Loucy (cell line): Measurements from ENCODE around the gene LRRC42.

ENCODE experiments used
- EZH2phosphoT487 ChIP-seq: fragments of 200-600 bp; IDR thresholded peaks from 2 replicates; pipeline ENCODE4 v1.6.1; 2018; ENCODE audit warnings: antibody characterized with exemption, mild to moderate bottlenecking, moderate library complexity, borderline replicate concordance
- TF ChIP-seq, protein P1 (sequence below): fragments of 200-600 bp; sonication (generic); conservative IDR thresholded peaks from 2 replicates; pipeline ENCODE4 v1.5.1; 2014; ENCODE audit warnings: mild to moderate bottlenecking, antibody characterized with exemption, low read length

DNA sequence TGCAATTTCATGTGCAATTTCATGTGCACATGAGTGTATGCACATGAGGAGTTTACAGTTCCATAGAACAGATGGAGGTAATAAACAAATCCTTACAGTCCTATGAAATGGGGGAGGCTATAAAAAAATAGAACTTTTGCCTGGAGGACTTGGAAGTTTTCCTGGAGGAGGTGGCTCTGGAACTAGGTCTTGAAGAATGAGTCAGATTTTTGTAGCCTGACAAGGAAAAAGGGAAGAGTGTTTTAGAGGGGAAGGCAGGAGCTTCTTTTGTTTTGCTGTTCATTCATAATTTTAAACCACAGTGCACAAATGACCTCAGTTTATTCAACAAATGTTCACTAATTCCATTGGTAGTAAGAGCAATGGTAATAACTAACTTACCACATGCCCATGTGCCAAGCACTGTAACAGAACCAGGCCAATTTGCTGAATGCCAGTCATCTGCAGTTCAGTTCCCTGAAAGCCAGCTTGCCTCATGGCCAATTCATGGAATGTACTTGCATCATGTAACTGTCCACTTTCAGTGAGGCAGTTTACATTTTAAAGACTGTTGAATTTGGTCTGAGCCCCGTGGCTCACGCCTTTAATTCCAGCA, 49.4 kb upstream of the LRRC42 start:
- TF ChIP-seq, protein P1, sequence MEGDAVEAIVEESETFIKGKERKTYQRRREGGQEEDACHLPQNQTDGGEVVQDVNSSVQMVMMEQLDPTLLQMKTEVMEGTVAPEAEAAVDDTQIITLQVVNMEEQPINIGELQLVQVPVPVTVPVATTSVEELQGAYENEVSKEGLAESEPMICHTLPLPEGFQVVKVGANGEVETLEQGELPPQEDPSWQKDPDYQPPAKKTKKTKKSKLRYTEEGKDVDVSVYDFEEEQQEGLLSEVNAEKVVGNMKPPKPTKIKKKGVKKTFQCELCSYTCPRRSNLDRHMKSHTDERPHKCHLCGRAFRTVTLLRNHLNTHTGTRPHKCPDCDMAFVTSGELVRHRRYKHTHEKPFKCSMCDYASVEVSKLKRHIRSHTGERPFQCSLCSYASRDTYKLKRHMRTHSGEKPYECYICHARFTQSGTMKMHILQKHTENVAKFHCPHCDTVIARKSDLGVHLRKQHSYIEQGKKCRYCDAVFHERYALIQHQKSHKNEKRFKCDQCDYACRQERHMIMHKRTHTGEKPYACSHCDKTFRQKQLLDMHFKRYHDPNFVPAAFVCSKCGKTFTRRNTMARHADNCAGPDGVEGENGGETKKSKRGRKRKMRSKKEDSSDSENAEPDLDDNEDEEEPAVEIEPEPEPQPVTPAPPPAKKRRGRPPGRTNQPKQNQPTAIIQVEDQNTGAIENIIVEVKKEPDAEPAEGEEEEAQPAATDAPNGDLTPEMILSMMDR: no peak
- TF ChIP-seq EZH2phosphoT487: no peak
